Naive B cell (primary cell): ENCODE data around the gene ABCA10. TPM values are rescaled to one million over a fixed set of nuclear protein-coding genes. Genes with fewer than 3 reads are reported as not detected.
A peak's percentile ranks its signal among the peaks of the same experiment; 100 is the strongest.
"Not testable (repeated sequence)": the region's sequence is repeated elsewhere in the genome, so short reads cannot be mapped to it uniquely, and the experiment has no call there.

Source experiments
- ATAC-seq, 2 donors: fragments of 150-1000 bp; cut with Tn5 transposase; 2 replicates each; pipeline ENCODE4 v1.10.0; 2021; ENCODE audit warnings: low read depth in 2 of 2, mild to moderate bottlenecking in 2 of 2, moderate library complexity in 2 of 2
- DNase-seq: peaks from one replicate; pipeline ENCODE4 v3.0.0; 2022
- H3K27ac Mint-ChIP-seq, 6 donors: one replicate each; pipeline ENCODE4 v1.8.0; 2020 to 2022; ENCODE audit warnings: mild to moderate bottlenecking in 6 of 6, mixed read lengths in 6 of 6, moderate library complexity in 5 of 6, inconsistent platforms in 2 of 6
- H3K27me3 Mint-ChIP-seq, 3 donors: one replicate each; pipeline ENCODE4 v1.8.0; 2021 to 2022; ENCODE audit warnings: mixed read lengths in 3 of 3, mild to moderate bottlenecking in 1 of 3
- H3K36me3 Mint-ChIP-seq, 2 donors: one replicate each; pipeline ENCODE4 v1.8.0; 2020 to 2022; ENCODE audit warnings: mixed read lengths in 2 of 2, inconsistent platforms in 1 of 2, mild to moderate bottlenecking in 1 of 2
- H3K4me1 Mint-ChIP-seq, 3 donors: one replicate each; pipeline ENCODE4 v1.8.0; 2020 to 2022; ENCODE audit warnings: mixed read lengths in 3 of 3, inconsistent platforms in 1 of 3, mild to moderate bottlenecking in 1 of 3, moderate library complexity in 1 of 3
- H3K4me3 Mint-ChIP-seq, 8 donors: one replicate each; pipeline ENCODE4 v1.8.0; 2020 to 2022; ENCODE audit warnings: mild to moderate bottlenecking in 8 of 8, mixed read lengths in 8 of 8, moderate library complexity in 8 of 8, inconsistent platforms in 2 of 8
- H3K9me3 Mint-ChIP-seq, 7 donors: one replicate each; pipeline ENCODE4 v1.8.0; 2020 to 2022; ENCODE audit warnings: mixed read lengths in 7 of 7, mild to moderate bottlenecking in 5 of 7, inconsistent platforms in 2 of 7, moderate library complexity in 1 of 7
- polyA plus RNA-seq, 6 donors: library from polyadenylated mRNA; unstranded; fragments of 300-500 nt; fragmentation: Illumina TruSeq; gene quantifications; one replicate each; pipeline ENCODE4 v1.2.3, GENCODE V29; 2021; ENCODE audit warnings: low read depth in 6 of 6

Gene ABCA10
- polyA plus RNA-seq, 6 donors from 2014 or later: 0.14 to 0.18 TPM; not detected in 4

- H3K36me3 Mint-ChIP-seq: no peaks in the 10 kb centered on the region
- no peaks in the 10 kb centered on the region for H3K9me3 Mint-ChIP-seq
- ATAC-seq (no peak), DNase-seq (no peak)
- peaks cover 10 to 15% (median 11%) of the 10 kb centered on the region in 3 donors for H3K4me1 Mint-ChIP-seq
- peak overlapping the region in 1 of 6 donors; percentile 30 for H3K27ac Mint-ChIP-seq
- no peaks in the 10 kb centered on the region for H3K27me3 Mint-ChIP-seq
- no peak overlapping the region for H3K4me3 Mint-ChIP-seq
These were observed 55.5 kb downstream of the ABCA10 start for GRCh38 chr17:69173118-69173517.

- ATAC-seq: no peak
- peaks cover 5 to 7% (median 6%) of the 10 kb centered on the region in 3 donors for H3K4me1 Mint-ChIP-seq
- DNase-seq: no peak
- no peaks in the 10 kb centered on the region for H3K36me3 Mint-ChIP-seq
- peak overlapping the region in 3 of 6 donors; percentile 28 to 81 (median 51) for H3K27ac Mint-ChIP-seq
- no peaks in the 10 kb centered on the region for H3K9me3 Mint-ChIP-seq
- H3K4me3 Mint-ChIP-seq: peak overlapping the region in 1 of 8 donors; percentile 17
- H3K27me3 Mint-ChIP-seq: no peaks in the 10 kb centered on the region
These were observed 58.2 kb downstream of the ABCA10 start for GRCh38 chr17:69170377-69170776.

- not testable (repeated sequence) for H3K27ac Mint-ChIP-seq, DNase-seq, H3K36me3 Mint-ChIP-seq, H3K27me3 Mint-ChIP-seq, H3K9me3 Mint-ChIP-seq, H3K4me1 Mint-ChIP-seq, H3K4me3 Mint-ChIP-seq, ATAC-seq
These were observed 60.0 kb downstream of the ABCA10 start for GRCh38 chr17:69168642-69169041.

GRCh38 chr17:69166957-69167356, 61.7 kb downstream of the ABCA10 start:
- Mint-ChIP-seq H3K4me1 (peaks cover 5 to 7% (median 6%) of the 10 kb centered on the region in 3 donors), H3K27ac (no peak overlapping the region), H3K4me3 (no peak overlapping the region), H3K27me3 (no peaks in the 10 kb centered on the region), H3K9me3 (no peaks in the 10 kb centered on the region), H3K36me3 (no peaks in the 10 kb centered on the region)
- no peak for DNase-seq
- no peak for ATAC-seq

GRCh38 chr17:69164206-69164605, 64.4 kb downstream of the ABCA10 start:
- no peaks in the 10 kb centered on the region for H3K4me1 Mint-ChIP-seq
- H3K27me3 Mint-ChIP-seq: no peaks in the 10 kb centered on the region
- H3K9me3 Mint-ChIP-seq: no peaks in the 10 kb centered on the region
- ATAC-seq: no peak
- H3K4me3 Mint-ChIP-seq: no peak overlapping the region
- no peak for DNase-seq
- H3K27ac Mint-ChIP-seq: no peak overlapping the region
- no peaks in the 10 kb centered on the region for H3K36me3 Mint-ChIP-seq

GRCh38 chr17:69159418-69159817, 69.2 kb downstream of the ABCA10 start:
- DNase-seq (no peak), ATAC-seq (no peak)
- no peak overlapping the region for H3K4me3 Mint-ChIP-seq
- peaks cover 0 to 2% (median 0%) of the 10 kb centered on the region in 7 donors for H3K9me3 Mint-ChIP-seq
- H3K27me3 Mint-ChIP-seq: no peaks in the 10 kb centered on the region
- no peaks in the 10 kb centered on the region for H3K4me1 Mint-ChIP-seq
- H3K36me3 Mint-ChIP-seq: no peaks in the 10 kb centered on the region
- peak overlapping the region in 1 of 6 donors; percentile 46 for H3K27ac Mint-ChIP-seq

- no peaks in the 10 kb centered on the region for H3K27me3 Mint-ChIP-seq
- H3K4me1 Mint-ChIP-seq: no peaks in the 10 kb centered on the region
- H3K27ac Mint-ChIP-seq: no peak overlapping the region
These were observed 74.4 kb downstream of the ABCA10 start for GRCh38 chr17:69154267-69154666.

GRCh38 chr17:69150333-69150732, 78.3 kb downstream of the ABCA10 start:
- H3K4me1 Mint-ChIP-seq: no peaks in the 10 kb centered on the region
- DNase-seq: no peak
- H3K9me3 Mint-ChIP-seq: no peaks in the 10 kb centered on the region
- H3K27ac Mint-ChIP-seq: no peak overlapping the region
- no peak for ATAC-seq
- no peak overlapping the region for H3K4me3 Mint-ChIP-seq
- no peaks in the 10 kb centered on the region for H3K36me3 Mint-ChIP-seq
- H3K27me3 Mint-ChIP-seq: no peaks in the 10 kb centered on the region

More at GRCh38 chr17:69154267-69154666, 74.4 kb downstream of the ABCA10 start:
- Mint-ChIP-seq H3K9me3 (peaks cover 0 to 2% (median 0%) of the 10 kb centered on the region in 7 donors), H3K36me3 (no peaks in the 10 kb centered on the region), H3K4me3 (peak overlapping the region in 1 of 8 donors; percentile 2)
- no peak for DNase-seq
- no peak for ATAC-seq

- Mint-ChIP-seq H3K27me3 (no peaks in the 10 kb centered on the region), H3K9me3 (no peaks in the 10 kb centered on the region), H3K27ac (no peak overlapping the region), H3K36me3 (no peaks in the 10 kb centered on the region), H3K4me3 (no peak overlapping the region), H3K4me1 (peaks cover 0 to 2% (median 0%) of the 10 kb centered on the region in 3 donors)
- ATAC-seq (no peak), DNase-seq (no peak)
These were observed 81.2 kb downstream of the ABCA10 start for GRCh38 chr17:69147460-69147859.

GRCh38 chr17:69144331-69145255, 84.0 kb downstream of the ABCA10 start:
- Mint-ChIP-seq H3K27ac (peak overlapping the region in 1 of 6 donors; percentile 34), H3K4me3 (no peak overlapping the region), H3K9me3 (no peaks in the 10 kb centered on the region), H3K36me3 (no peaks in the 10 kb centered on the region), H3K27me3 (no peaks in the 10 kb centered on the region), H3K4me1 (peaks cover 0 to 2% (median 0%) of the 10 kb centered on the region in 3 donors)
- no peak for DNase-seq
- ATAC-seq: no peak

- peaks cover 0 to 2% (median 0%) of the 10 kb centered on the region in 3 donors for H3K4me1 Mint-ChIP-seq
- H3K27ac Mint-ChIP-seq: no peak overlapping the region
- ATAC-seq: no peak
- no peak for DNase-seq
- H3K4me3 Mint-ChIP-seq: no peak overlapping the region
- H3K27me3 Mint-ChIP-seq: no peaks in the 10 kb centered on the region
- H3K36me3 Mint-ChIP-seq: no peaks in the 10 kb centered on the region
- H3K9me3 Mint-ChIP-seq: peaks cover 0 to 2% (median 0%) of the 10 kb centered on the region in 7 donors
These were observed 84.9 kb downstream of the ABCA10 start for GRCh38 chr17:69143683-69144231.

GRCh38 chr17:69143151-69143550, 85.5 kb downstream of the ABCA10 start:
- Mint-ChIP-seq H3K27ac (peak overlapping the region in 1 of 6 donors; percentile 57), H3K9me3 (peaks cover 0 to 2% (median 0%) of the 10 kb centered on the region in 7 donors), H3K36me3 (no peaks in the 10 kb centered on the region), H3K4me3 (no peak overlapping the region), H3K27me3 (no peaks in the 10 kb centered on the region), H3K4me1 (peaks cover 0 to 2% (median 0%) of the 10 kb centered on the region in 3 donors)
- DNase-seq (no peak), ATAC-seq (no peak)

- no peak overlapping the region for H3K4me3 Mint-ChIP-seq
- no peaks in the 10 kb centered on the region for H3K27me3 Mint-ChIP-seq
- no peak overlapping the region for H3K27ac Mint-ChIP-seq
- H3K9me3 Mint-ChIP-seq: peaks cover 0 to 2% (median 0%) of the 10 kb centered on the region in 7 donors
- H3K4me1 Mint-ChIP-seq: peaks cover 0 to 2% (median 0%) of the 10 kb centered on the region in 3 donors
- H3K36me3 Mint-ChIP-seq: peaks cover 0 to 3% of the 10 kb centered on the region in 2 donors
- ATAC-seq (no peak), DNase-seq (no peak)
These were observed 86.3 kb downstream of the ABCA10 start for GRCh38 chr17:69142175-69142802.
